ENCODE measurements around the gene DOCK4.

DOCK4 gene

GRCh38 chr7:112122798-112123197 is 83.4 kb downstream of the DOCK4 start:
- H3K4me3 ChIP-seq (ENCODE audit: severe bottlenecking): no peak overlapping the region
- DNase-seq (ENCODE audit: low spot score) (no peak), ATAC-seq (ENCODE audit: low read depth) (no peak)
- peaks cover 2% of the 10 kb centered on the region for H3K9me3 ChIP-seq (ENCODE audit: severe bottlenecking)
- no peak overlapping the region for H3K27ac ChIP-seq (ENCODE audit: poor library complexity, severe bottlenecking)
- no peaks in the 10 kb centered on the region for H3K36me3 ChIP-seq (ENCODE audit: low read depth)
- H3K27me3 ChIP-seq (ENCODE audit: insufficient read depth, poor library complexity, severe bottlenecking): no peaks in the 10 kb centered on the region
- H3K4me1 ChIP-seq (ENCODE audit: insufficient read depth, poor library complexity, severe bottlenecking): no peaks in the 10 kb centered on the region
- TF ChIP-seq CTCF (IDR thresholded peaks at IDR 0.05; ENCODE audit: poor library complexity, severe bottlenecking): no peak

GRCh38 chr7:112122144-112122543 is 84.1 kb downstream of the DOCK4 start:
- Histone ChIP-seq H3K36me3 (ENCODE audit: low read depth) (no peaks in the 10 kb centered on the region), H3K4me3 (ENCODE audit: severe bottlenecking) (no peak overlapping the region), H3K4me1 (ENCODE audit: insufficient read depth, poor library complexity, severe bottlenecking) (no peaks in the 10 kb centered on the region), H3K9me3 (ENCODE audit: severe bottlenecking) (peaks cover 2% of the 10 kb centered on the region), H3K27me3 (ENCODE audit: insufficient read depth, poor library complexity, severe bottlenecking) (no peaks in the 10 kb centered on the region), H3K27ac (ENCODE audit: poor library complexity, severe bottlenecking) (no peak overlapping the region)
- ATAC-seq (ENCODE audit: low read depth) (no peak), DNase-seq (ENCODE audit: low spot score) (no peak)
- no peak for TF ChIP-seq CTCF (IDR thresholded peaks at IDR 0.05; ENCODE audit: poor library complexity, severe bottlenecking)

- Histone ChIP-seq H3K9me3 (ENCODE audit: severe bottlenecking) (peaks cover 2% of the 10 kb centered on the region), H3K36me3 (ENCODE audit: low read depth) (no peaks in the 10 kb centered on the region), H3K27me3 (ENCODE audit: insufficient read depth, poor library complexity, severe bottlenecking) (no peaks in the 10 kb centered on the region), H3K4me3 (ENCODE audit: severe bottlenecking) (no peak overlapping the region), H3K4me1 (ENCODE audit: insufficient read depth, poor library complexity, severe bottlenecking) (no peaks in the 10 kb centered on the region), H3K27ac (ENCODE audit: poor library complexity, severe bottlenecking) (no peak overlapping the region)
- DNase-seq (ENCODE audit: low spot score): no peak
- no peak for ATAC-seq (ENCODE audit: low read depth)
- TF ChIP-seq CTCF (IDR thresholded peaks at IDR 0.05; ENCODE audit: poor library complexity, severe bottlenecking): no peak
These were observed 84.9 kb downstream of the DOCK4 start for GRCh38 chr7:112121318-112121717.

GRCh38 chr7:112120696-112121217 is 85.4 kb downstream of the DOCK4 start:
- Histone ChIP-seq H3K4me1 (ENCODE audit: insufficient read depth, poor library complexity, severe bottlenecking) (no peaks in the 10 kb centered on the region), H3K27me3 (ENCODE audit: insufficient read depth, poor library complexity, severe bottlenecking) (no peaks in the 10 kb centered on the region), H3K36me3 (ENCODE audit: low read depth) (no peaks in the 10 kb centered on the region), H3K4me3 (ENCODE audit: severe bottlenecking) (no peak overlapping the region), H3K27ac (ENCODE audit: poor library complexity, severe bottlenecking) (no peak overlapping the region), H3K9me3 (ENCODE audit: severe bottlenecking) (peaks cover 2% of the 10 kb centered on the region)
- TF ChIP-seq CTCF (IDR thresholded peaks at IDR 0.05; ENCODE audit: poor library complexity, severe bottlenecking): no peak
- DNase-seq (ENCODE audit: low spot score): no peak
- no peak for ATAC-seq (ENCODE audit: low read depth)

All from RWPE2 (cell line).